GM12892 (cell line): ENCODE measurements around the gene VSTM4.

Experiments used
- POLR2A ChIP-seq: IDR thresholded peaks from 2 replicates; pipeline ENCODE4 v1.6.1; 2011; ENCODE audit warnings: low read depth, low read length, control low read depth
- POLR2AphosphoS5 ChIP-seq: IDR thresholded peaks from 2 replicates; pipeline ENCODE4 v1.6.1; 2011; ENCODE audit warnings: low read depth, low read length, control low read depth

GRCh38 chr10:49136525-49136924, 21.2 kb upstream of the VSTM4 start:
- TF ChIP-seq POLR2AphosphoS5 (no peak), POLR2A (no peak)
